Right lobe of liver (tissue), 6 donors: ENCODE data around the gene C1QTNF7. TPM values are rescaled to one million over a fixed set of nuclear protein-coding genes. Genes with fewer than 3 reads are reported as not detected.

ENCODE experiments used
- ATAC-seq, 4 donors: fragments of 200-7000 bp; cut with Tn5 transposase; one replicate each; pipeline ENCODE4 v1.9.1; 2020; ENCODE audit warnings: mild to moderate bottlenecking in 4 of 4, moderate library complexity in 4 of 4
- DNase-seq, 3 donors: peaks; one replicate each; pipeline ENCODE4 v3.0.0-alpha.2; 2020
- H3K27ac ChIP-seq, 3 donors: fragments of 200-600 bp; one replicate each; pipeline ENCODE4 v1.8.0; 2022
- H3K27me3 ChIP-seq, 2 donors: fragments of 200-600 bp; one replicate each; pipeline ENCODE4 v1.8.0; 2022
- H3K36me3 ChIP-seq, 4 donors: fragments of 200-600 bp; sonication (generic) in 1 of 4; one replicate each; pipeline versions ENCODE4 v1.5.1 to v1.8.0; 2017 to 2022; ENCODE audit warnings: control low read depth in 1 of 4
- H3K4me1 ChIP-seq, 4 donors: fragments of 200-600 bp; sonication (generic) in 1 of 4; one replicate each; pipeline versions ENCODE4 v1.5.1 to v1.8.0; 2017 to 2022; ENCODE audit warnings: control low read depth in 1 of 4
- H3K4me3 ChIP-seq, 3 donors: fragments of 200-600 bp; one replicate each; pipeline ENCODE4 v1.8.0; 2022
- H3K9me3 ChIP-seq, 4 donors: fragments of 200-600 bp; sonication (generic) in 1 of 4; one replicate each; pipeline versions ENCODE4 v1.5.1 to v1.8.0; 2017 to 2022; ENCODE audit warnings: control low read depth in 1 of 4
- CTCF ChIP-seq, 4 donors: fragments of 200-600 bp in 3 of 4; fragments of 450-650 bp in 1 of 4; IDR thresholded peaks; one replicate each; pipeline versions ENCODE4 v1.5.1 to v1.8.0; 2016 to 2022; ENCODE audit warnings: antibody characterized with exemption in 4 of 4, mild to moderate bottlenecking in 2 of 4
- POLR2A ChIP-seq: fragments of 450-650 bp; IDR thresholded peaks from one replicate; pipeline ENCODE4 v1.6.1; 2017; ENCODE audit warnings: antibody characterized with exemption, mild to moderate bottlenecking
- WGBS: methylation state at CpG from one replicate; pipeline ENCODE4 v1.1.6; 2018; ENCODE audit warnings: low coverage, low lambda C conversion rate; ENCODE audit not compliant: insufficient coverage; ENCODE audit errors: missing lambda C conversion rate; 5-methylcytosine and 5-hydroxymethylcytosine counted together
- intact Hi-C, 2 donors: fragments of 100-400 bp; cut with DNase I; formaldehyde crosslinking; loops; one replicate each; pipeline versions ENCODE4 v1.11.2 to v1.14.1; 2022
- total RNA-seq, 6 experiments: library from RNA; depleted of rRNA in 2 of 6; stranded (reverse); fragments of >200 nt in 2 of 6; fragmentation: NEBNext Ultra II Directional in 3 of 6; extraction: Animal tissue kit (Norgen Biotek cat#: 25700) in 3 of 6; gene quantifications; one replicate each; pipeline versions ENCODE4 v1.1.0 to v1.2.4, GENCODE V29; 2016 to 2023
- donor health status: DM: no; HTN: yes; CAD: no.
- donor health status: DM: no; HTN: no; CAD: no.
- donor health status: DM: no; HTN: no; CAD: no.
- donor health status: DM: no; HTN: yes; CAD: no.
- donor health status: DM: no; HTN: yes; CAD: no.

Gene C1QTNF7
- total RNA-seq, 6 experiments from 2014 or later: 0.15 to 1.2 (median 0.27) TPM

GRCh38 chr4:15382669-15383273, 45.1 kb upstream of the C1QTNF7 start:
- H3K27ac ChIP-seq: no peak overlapping the region
- H3K4me3 ChIP-seq: no peak overlapping the region
- H3K9me3 ChIP-seq: no peaks in the 10 kb centered on the region
- whole genome bisulfite sequencing: 75% methylated on average over 5 of the region's 5 CpGs
- intact Hi-C loops: no loop called here
- no peaks in the 10 kb centered on the region for H3K36me3 ChIP-seq
- DNase-seq (no peak), ATAC-seq (no peak)
- TF ChIP-seq CTCF (IDR thresholded peaks at IDR 0.05) (no peak), POLR2A (no peak)
- H3K27me3 ChIP-seq: no peaks in the 10 kb centered on the region
- no peaks in the 10 kb centered on the region for H3K4me1 ChIP-seq

GRCh38 chr4:15385515-15385914, 42.3 kb upstream of the C1QTNF7 start:
- no peaks in the 10 kb centered on the region for H3K36me3 ChIP-seq
- H3K4me3 ChIP-seq: no peak overlapping the region
- no peak for DNase-seq
- no peak overlapping the region for H3K27ac ChIP-seq
- H3K27me3 ChIP-seq: no peaks in the 10 kb centered on the region
- WGBS: 69% methylated on average over 6 of the region's 6 CpGs
- intact Hi-C loops: no loop called here
- H3K4me1 ChIP-seq: no peaks in the 10 kb centered on the region
- ATAC-seq: no peak
- no peaks in the 10 kb centered on the region for H3K9me3 ChIP-seq
- TF ChIP-seq POLR2A: no peak
- TF ChIP-seq CTCF (IDR thresholded peaks at IDR 0.05): no peak

- H3K36me3 ChIP-seq: no peaks in the 10 kb centered on the region
- DNase-seq: no peak
- 78% methylated on average over 4 of the region's 4 CpGs for WGBS
- TF ChIP-seq CTCF (IDR thresholded peaks at IDR 0.05) (no peak), POLR2A (no peak)
- no peak overlapping the region for H3K27ac ChIP-seq
- H3K27me3 ChIP-seq: no peaks in the 10 kb centered on the region
- H3K4me1 ChIP-seq: no peaks in the 10 kb centered on the region
- intact Hi-C loops: no loop called here
- H3K9me3 ChIP-seq: no peaks in the 10 kb centered on the region
- H3K4me3 ChIP-seq: no peak overlapping the region
- no peak for ATAC-seq
Measured at GRCh38 chr4:15385928-15386327, 41.9 kb upstream of the C1QTNF7 start.

- intact Hi-C loops: no loop called here
- no peaks in the 10 kb centered on the region for H3K9me3 ChIP-seq
- DNase-seq (no peak), ATAC-seq (no peak)
- H3K27ac ChIP-seq: no peak overlapping the region
- H3K36me3 ChIP-seq: no peaks in the 10 kb centered on the region
- H3K4me3 ChIP-seq: no peak overlapping the region
- TF ChIP-seq CTCF (IDR thresholded peaks at IDR 0.05) (no peak), POLR2A (no peak)
- no peaks in the 10 kb centered on the region for H3K27me3 ChIP-seq
- WGBS: 71% methylated on average over 3 of the region's 3 CpGs
- H3K4me1 ChIP-seq: no peaks in the 10 kb centered on the region
Measured at GRCh38 chr4:15390494-15390893, 37.3 kb upstream of the C1QTNF7 start.
